Activated CD4-positive, alpha-beta T cell treated with anti-CD3 and anti-CD28 coated beads for 36 hours (primary cell): ENCODE measurements around the gene C2orf68. TPM values are rescaled to one million over a fixed set of nuclear protein-coding genes. Genes with fewer than 3 reads are reported as not detected.

Experiments used
- ATAC-seq: fragments of 200-7000 bp; cut with Tn5 transposase; one replicate; pipeline ENCODE4 v1.10.0; 2021; ENCODE audit warnings: mild to moderate bottlenecking, moderate library complexity
- CTCF ChIA-PET: fragments of 350-600 bp; sonication (Branson Sonifier 250); formaldehyde crosslinking; loops from one replicate; lab custom pipeline; 2021; ENCODE audit warnings: antibody characterized with exemption; lab: Charles Lee
- POLR2A ChIA-PET: fragments of 350-600 bp; sonication (Branson Sonifier 250); formaldehyde crosslinking; loops from one replicate; lab custom pipeline; 2021; ENCODE audit warnings: antibody characterized with exemption, inconsistent platforms; lab: Charles Lee
- DNase-seq: peaks from one replicate; pipeline ENCODE4 v3.0.0-alpha.2; 2020
- H3K27ac Mint-ChIP-seq: one replicate; pipeline ENCODE4 v1.8.0; 2021; ENCODE audit warnings: mixed read lengths
- H3K27me3 Mint-ChIP-seq: one replicate; pipeline ENCODE4 v1.8.0; 2021; ENCODE audit warnings: mixed read lengths
- H3K36me3 Mint-ChIP-seq: one replicate; pipeline ENCODE4 v1.8.0; 2021; ENCODE audit warnings: low read depth, mixed read lengths
- H3K4me1 Mint-ChIP-seq: one replicate; pipeline ENCODE4 v1.8.0; 2021; ENCODE audit warnings: mixed read lengths
- H3K4me3 Mint-ChIP-seq: one replicate; pipeline ENCODE4 v1.8.0; 2021; ENCODE audit warnings: mild to moderate bottlenecking, moderate library complexity, mixed read lengths
- H3K9me3 Mint-ChIP-seq: one replicate; pipeline ENCODE4 v1.8.0; 2021; ENCODE audit warnings: low read depth, mixed read lengths
- intact Hi-C, 2 experiments: fragments of 100-400 bp; cut with DNase I in 1 of 2; cut with micrococcal nuclease in 1 of 2; formaldehyde crosslinking; loops; one replicate each; pipeline versions ENCODE4 v1.14.2 to v1.15.1; 2022 to 2024; cut with DNase I, micrococcal nuclease
- total RNA-seq, 2 experiments: library from RNA; stranded (reverse); gene quantifications; one replicate each; pipeline ENCODE4 v1.2.3, GENCODE V29; 2021

C2orf68 gene
- total RNA-seq, 2 experiments from 2014 or later: 33.7 to 47.2 TPM

DNA sequence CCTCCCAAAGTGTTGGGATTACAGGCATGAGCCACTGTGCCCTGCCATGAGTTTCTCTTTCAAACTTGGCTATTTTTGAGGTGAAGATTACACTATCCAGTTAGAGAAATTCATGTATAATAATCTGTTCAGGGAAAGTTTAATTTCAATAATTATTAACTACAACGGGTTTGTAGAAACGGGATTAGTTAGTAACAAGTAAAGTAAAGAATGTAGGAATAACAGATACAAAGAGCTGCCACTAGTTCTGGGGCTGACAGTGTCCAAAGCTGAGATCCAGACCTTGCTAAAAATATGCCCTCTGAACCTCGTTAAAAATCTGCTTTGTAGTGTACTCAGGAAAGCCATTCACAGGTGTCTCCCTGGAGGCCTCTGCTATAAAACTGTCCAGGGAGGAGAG is 39.2 kb upstream of the C2orf68 start:
- Mint-ChIP-seq H3K36me3 (peaks cover 47% of the 10 kb centered on the region), H3K4me1 (no peaks in the 10 kb centered on the region), H3K27me3 (no peaks in the 10 kb centered on the region), H3K4me3 (no peak overlapping the region), H3K27ac (no peak overlapping the region), H3K9me3 (no peaks in the 10 kb centered on the region)
- DNase-seq: no peak
- ATAC-seq: no peak
- ChIA-PET CTCF (interaction anchor here (1.0 to 3.3 kb wide), 2 partner anchors 14 to 78 kb away, joined by 4 to 16 read pairs; no protein-coding TSS in a partner anchor), POLR2A (no interaction called here)
- intact Hi-C loops: no loop called here

DNA sequence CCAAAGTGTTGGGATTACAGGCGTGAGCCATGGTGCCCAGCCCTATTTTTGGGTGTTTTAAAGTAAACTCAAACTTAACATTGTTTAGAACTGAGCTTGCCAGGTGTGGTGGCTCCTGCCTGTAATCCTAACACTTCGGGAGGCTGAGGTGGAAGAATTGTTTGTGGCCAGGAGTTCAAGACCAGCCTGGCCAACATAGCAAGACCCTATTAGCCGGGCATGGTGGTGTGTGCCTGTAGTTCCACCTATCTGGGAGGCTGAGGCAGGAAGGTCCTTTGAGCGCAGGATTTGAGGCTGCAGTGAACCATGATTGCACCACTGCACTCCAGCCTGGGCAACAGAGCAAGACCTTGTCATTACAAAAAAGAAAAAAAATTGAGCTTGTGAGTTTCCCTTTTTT is 38.6 kb upstream of the C2orf68 start:
- DNase-seq (no peak), ATAC-seq (no peak)
- peaks cover 52% of the 10 kb centered on the region for H3K36me3 Mint-ChIP-seq
- ChIA-PET POLR2A (no interaction called here), CTCF (interaction anchor here (3.3 kb wide), 1 partner anchor 13 kb away, joined by 16 read pairs; no protein-coding TSS in a partner anchor)
- no peaks in the 10 kb centered on the region for H3K27me3 Mint-ChIP-seq
- H3K27ac Mint-ChIP-seq: no peak overlapping the region
- H3K4me3 Mint-ChIP-seq: no peak overlapping the region
- no peaks in the 10 kb centered on the region for H3K4me1 Mint-ChIP-seq
- intact Hi-C loops: no loop called here
- H3K9me3 Mint-ChIP-seq: no peaks in the 10 kb centered on the region

DNA sequence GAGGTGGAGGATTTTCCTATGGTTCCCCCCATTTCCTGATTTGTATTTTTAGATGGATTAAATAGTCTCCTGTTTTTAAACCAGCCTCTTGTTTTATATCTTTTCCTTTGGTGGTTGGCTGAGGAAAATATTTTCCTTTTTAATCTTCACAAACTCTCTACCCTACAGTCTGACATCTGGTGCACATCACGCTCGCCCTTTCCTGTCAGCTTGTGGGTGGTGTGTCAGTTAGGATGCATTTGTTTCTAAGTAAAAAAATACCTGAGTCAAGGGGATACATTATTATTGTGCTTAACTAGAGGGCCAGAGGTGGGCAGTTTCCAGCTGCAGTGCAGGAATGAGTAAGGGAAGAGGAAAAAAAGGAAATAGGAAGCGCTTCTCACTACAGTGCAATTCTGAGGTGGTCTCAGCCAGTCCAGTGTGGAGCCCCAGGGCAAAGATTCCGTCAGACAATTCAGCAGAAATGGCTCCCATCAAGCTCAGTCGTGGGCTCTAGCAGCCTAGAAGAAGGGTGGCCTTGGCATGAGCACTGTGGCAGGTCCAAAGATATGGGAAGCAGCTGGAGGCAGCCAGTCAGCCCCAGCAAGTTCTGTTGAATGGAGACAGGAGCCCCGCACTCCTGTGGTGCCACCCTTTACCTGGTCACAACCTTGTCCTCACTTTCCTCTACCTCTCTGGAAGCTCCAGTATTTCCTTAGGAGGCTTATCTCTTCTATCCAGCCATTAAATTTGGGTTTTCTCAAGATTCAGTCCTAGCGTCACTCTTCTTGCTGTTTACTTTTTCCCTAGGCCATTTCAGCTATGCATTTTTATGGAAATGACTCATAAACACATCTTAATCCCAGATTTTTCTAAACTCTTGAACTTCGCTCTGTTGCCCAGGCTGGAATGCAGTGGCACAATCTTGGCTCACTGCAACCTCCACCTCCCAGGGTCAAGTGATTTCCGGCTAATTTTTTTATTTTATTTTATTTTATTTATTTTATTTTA is 37.6 kb upstream of the C2orf68 start:
- intact Hi-C loops: no loop called here
- Mint-ChIP-seq H3K9me3 (no peaks in the 10 kb centered on the region), H3K4me3 (no peak overlapping the region), H3K36me3 (peaks cover 55% of the 10 kb centered on the region), H3K27me3 (no peaks in the 10 kb centered on the region), H3K4me1 (no peaks in the 10 kb centered on the region), H3K27ac (no peak overlapping the region)
- DNase-seq: no peak
- no peak for ATAC-seq
- CTCF ChIA-PET: interaction anchor here (0.6 to 2.8 kb wide), 7 partner anchors 9 to 200 kb away, joined by 3 to 26 read pairs (median 5); no protein-coding TSS in a partner anchor
- POLR2A ChIA-PET: interaction anchor here (0.6 kb wide), 1 partner anchor 219 kb away, joined by 3 read pairs; no protein-coding TSS in a partner anchor

DNA sequence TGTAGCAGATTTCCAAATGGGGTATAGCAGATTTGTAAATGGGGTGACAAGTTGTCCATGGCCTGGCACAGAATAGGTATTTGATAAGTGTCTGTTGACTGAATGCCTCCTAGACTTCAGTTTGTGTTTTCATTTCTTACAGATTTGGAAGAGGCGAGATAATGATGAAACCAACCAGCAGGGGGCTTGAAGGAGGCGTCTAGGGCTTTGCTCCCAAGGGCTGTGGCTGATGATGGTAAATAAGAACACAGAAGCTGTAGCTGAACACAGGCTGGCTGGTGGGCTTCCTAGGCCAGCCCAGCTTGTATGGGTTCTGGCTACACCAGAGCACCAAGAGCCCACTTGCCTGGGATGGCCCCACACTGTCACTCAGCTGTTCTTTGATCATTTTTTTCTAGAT is 36.8 kb upstream of the C2orf68 start:
- DNase-seq (peak; percentile 35), ATAC-seq (peak; percentile 36)
- no peaks in the 10 kb centered on the region for H3K27me3 Mint-ChIP-seq
- H3K4me3 Mint-ChIP-seq: no peak overlapping the region
- H3K27ac Mint-ChIP-seq: peak overlapping the region; percentile 65
- H3K4me1 Mint-ChIP-seq: no peaks in the 10 kb centered on the region
- CTCF ChIA-PET: interaction anchor here (0.5 to 2.8 kb wide), 9 partner anchors 9 to 870 kb away, joined by 3 to 26 read pairs (median 5); no protein-coding TSS in a partner anchor
- POLR2A ChIA-PET: interaction anchor here (0.6 kb wide), 1 partner anchor 218 kb away, joined by 3 read pairs; no protein-coding TSS in a partner anchor
- intact Hi-C loops: no loop called here
- no peaks in the 10 kb centered on the region for H3K9me3 Mint-ChIP-seq
- peaks cover 53% of the 10 kb centered on the region for H3K36me3 Mint-ChIP-seq

DNA sequence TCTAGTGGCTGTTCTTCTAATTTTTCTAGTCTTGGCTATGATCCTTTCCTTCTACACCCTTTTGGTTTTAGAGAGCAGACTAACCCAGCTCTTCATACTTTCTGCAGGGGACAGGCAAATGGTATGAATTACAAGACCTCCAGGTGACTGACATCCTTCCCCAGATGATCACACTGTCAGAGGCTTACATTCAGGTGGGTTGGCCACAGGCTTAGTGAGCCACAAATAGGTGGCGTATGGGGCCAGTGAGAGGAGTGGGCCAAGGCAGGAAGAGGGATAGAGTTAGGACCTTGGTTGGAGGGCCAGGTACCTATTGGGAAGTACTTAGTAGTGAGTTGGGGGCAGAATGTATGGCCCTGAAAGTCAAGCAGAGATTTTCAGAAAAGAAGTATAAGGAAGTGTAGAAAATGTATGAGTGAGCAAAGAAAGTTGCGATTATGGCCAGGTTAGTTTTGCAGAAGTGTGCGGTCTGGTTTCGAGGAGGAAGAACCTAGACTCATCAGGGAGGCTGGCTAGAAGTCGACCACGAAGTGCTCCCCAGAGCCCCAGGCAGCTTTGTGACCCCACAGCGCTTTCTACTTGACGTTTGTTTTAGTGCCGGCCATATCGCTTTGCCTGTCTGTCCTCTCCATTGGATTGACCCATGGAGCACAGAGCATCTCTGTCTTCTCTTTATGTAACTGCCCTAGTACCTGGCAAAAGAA is 36.1 kb upstream of the C2orf68 start:
- intact Hi-C loops: no loop called here

DNA sequence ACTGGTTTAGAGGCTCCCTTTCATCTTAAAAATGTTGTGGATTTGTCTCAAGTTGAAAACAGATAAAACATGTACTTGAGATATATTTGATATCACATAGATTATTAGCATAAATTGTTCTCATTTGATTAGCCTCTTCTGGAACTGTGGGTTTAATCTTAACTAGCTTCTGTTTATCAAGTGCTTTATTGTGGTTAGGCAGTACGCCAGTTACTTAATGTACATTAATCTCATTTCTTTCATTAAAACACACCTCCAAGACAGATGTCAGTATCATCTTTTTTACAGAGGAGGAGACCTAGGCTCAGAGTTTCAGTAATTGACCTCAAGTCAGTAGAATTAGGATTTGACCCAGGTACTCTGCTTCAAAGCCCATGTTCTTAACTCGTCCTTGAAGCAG is 34.3 kb upstream of the C2orf68 start:
- Mint-ChIP-seq H3K27ac (no peak overlapping the region), H3K9me3 (no peaks in the 10 kb centered on the region), H3K36me3 (peaks cover 61% of the 10 kb centered on the region), H3K27me3 (no peaks in the 10 kb centered on the region), H3K4me1 (peaks cover 14% of the 10 kb centered on the region), H3K4me3 (no peak overlapping the region)
- POLR2A ChIA-PET: no interaction called here
- DNase-seq (no peak), ATAC-seq (no peak)
- CTCF ChIA-PET: interaction anchor here (0.8 to 3.1 kb wide), 6 partner anchors 10 to 508 kb away, joined by 3 to 15 read pairs (median 3); no protein-coding TSS in a partner anchor
- intact Hi-C loops: no loop called here

More for the DNA sequence above, 36.1 kb upstream of the C2orf68 start:
- Mint-ChIP-seq H3K4me3 (no peak overlapping the region), H3K4me1 (peaks cover 1% of the 10 kb centered on the region), H3K36me3 (peaks cover 57% of the 10 kb centered on the region), H3K27me3 (no peaks in the 10 kb centered on the region), H3K9me3 (no peaks in the 10 kb centered on the region), H3K27ac (no peak overlapping the region)
- ATAC-seq: no peak
- CTCF ChIA-PET: interaction anchor here (0.5 to 2.8 kb wide), 8 partner anchors 9 to 870 kb away, joined by 3 to 26 read pairs (median 3); no protein-coding TSS in a partner anchor
- DNase-seq: no peak
- POLR2A ChIA-PET: no interaction called here

DNA sequence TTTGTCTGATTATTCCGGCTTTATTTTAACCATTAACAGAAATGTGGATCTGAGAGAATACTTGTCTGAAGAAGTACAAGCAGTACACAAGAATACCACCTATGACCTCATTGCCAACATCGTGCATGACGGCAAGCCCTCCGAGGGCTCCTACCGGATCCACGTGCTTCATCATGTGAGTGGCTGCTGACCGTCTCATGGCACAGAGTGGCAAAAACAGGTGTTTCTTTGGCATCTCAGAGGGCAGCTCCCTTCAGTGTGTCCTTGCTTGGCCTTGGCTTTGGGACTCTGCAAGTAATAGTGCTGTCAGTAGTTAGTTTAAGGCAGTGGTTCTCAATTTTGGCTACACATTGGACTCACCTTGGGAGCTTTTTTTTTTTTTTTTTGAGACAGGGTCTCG is 33.0 kb upstream of the C2orf68 start:
- no peak overlapping the region for H3K4me3 Mint-ChIP-seq

DNA sequence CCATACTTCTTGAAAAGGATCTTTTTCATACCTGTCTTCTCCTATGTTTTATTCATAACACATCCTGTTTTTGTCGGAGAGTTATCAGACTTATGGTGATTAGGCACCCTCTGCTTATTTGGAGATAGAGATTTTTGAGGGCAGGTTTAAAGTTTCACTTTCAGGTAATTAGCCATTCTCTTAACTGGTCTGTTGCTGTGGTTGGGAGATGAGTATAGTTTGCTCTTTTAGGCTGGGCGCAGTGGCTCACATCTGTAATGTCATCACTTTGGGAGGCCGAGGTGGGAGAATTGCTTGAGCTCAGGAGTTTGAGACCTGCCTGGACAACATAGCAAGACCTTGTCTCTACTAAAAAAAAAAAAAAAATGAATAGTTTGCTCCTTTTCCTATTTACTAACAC is 30.9 kb upstream of the C2orf68 start:
- H3K27me3 Mint-ChIP-seq: no peaks in the 10 kb centered on the region
- CTCF ChIA-PET: interaction anchor here (1.0 to 1.4 kb wide), 2 partner anchors 10 to 11 kb away, joined by 3 read pairs; no protein-coding TSS in a partner anchor
- intact Hi-C loops: no loop called here
- H3K27ac Mint-ChIP-seq: peak overlapping the region; percentile 27
- peak; percentile 82 for ATAC-seq
- H3K36me3 Mint-ChIP-seq: peaks cover 61% of the 10 kb centered on the region
- peak; percentile 30 for DNase-seq
- H3K4me1 Mint-ChIP-seq: peaks cover 14% of the 10 kb centered on the region
- H3K9me3 Mint-ChIP-seq: no peaks in the 10 kb centered on the region
- no peak overlapping the region for H3K4me3 Mint-ChIP-seq
- POLR2A ChIA-PET: no interaction called here

More for the DNA sequence above, 33.0 kb upstream of the C2orf68 start:
- Mint-ChIP-seq H3K9me3 (no peaks in the 10 kb centered on the region), H3K36me3 (peaks cover 66% of the 10 kb centered on the region), H3K27me3 (no peaks in the 10 kb centered on the region), H3K4me1 (peaks cover 14% of the 10 kb centered on the region), H3K27ac (no peak overlapping the region)
- DNase-seq (no peak), ATAC-seq (no peak)
- ChIA-PET POLR2A (interaction anchor here (0.6 kb wide), 1 partner anchor 31 kb away, joined by 3 read pairs; no protein-coding TSS in a partner anchor), CTCF (interaction anchor here (0.6 to 3.1 kb wide), 3 partner anchors 8 to 50 kb away, joined by 3 to 15 read pairs (median 4); no protein-coding TSS in a partner anchor)
- intact Hi-C loops: no loop called here

DNA sequence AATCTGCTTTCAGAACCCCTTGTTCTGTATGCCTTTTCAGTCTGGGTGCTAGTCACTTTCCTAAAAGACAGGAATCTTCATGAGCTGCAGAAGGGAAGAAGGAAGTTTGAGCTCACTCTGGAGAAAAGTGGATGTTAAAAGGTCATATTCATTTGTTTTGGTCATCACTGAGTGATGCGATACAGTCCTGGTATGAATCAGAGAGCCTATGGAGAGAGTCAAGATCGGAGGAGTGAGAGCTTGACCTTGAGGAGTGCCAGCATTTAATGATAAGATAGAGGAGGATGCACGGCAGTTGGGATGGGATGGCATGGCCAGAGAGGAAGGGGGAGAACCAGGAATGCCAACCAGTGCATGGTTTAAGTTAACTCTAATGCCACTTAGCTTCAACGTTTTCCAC is 23.8 kb upstream of the C2orf68 start:
- H3K4me3 Mint-ChIP-seq: no peak overlapping the region
- ChIA-PET CTCF (interaction anchor here (0.6 to 4.5 kb wide), 7 partner anchors 10 to 324 kb away, joined by 3 to 53 read pairs (median 15); no protein-coding TSS in a partner anchor), POLR2A (interaction anchor here (0.7 kb wide), 1 partner anchor 18 kb away, joined by 6 read pairs; no protein-coding TSS in a partner anchor)
- no peak for ATAC-seq
- H3K9me3 Mint-ChIP-seq: no peaks in the 10 kb centered on the region
- peaks cover 62% of the 10 kb centered on the region for H3K36me3 Mint-ChIP-seq
- H3K27ac Mint-ChIP-seq: no peak overlapping the region
- no peaks in the 10 kb centered on the region for H3K27me3 Mint-ChIP-seq
- intact Hi-C loops: loop anchor here in 1 of 2 experiments (2.0 to 10.0 kb wide), 3 partner anchors 179 to 509 kb away; no protein-coding TSS in a partner anchor
- H3K4me1 Mint-ChIP-seq: peaks cover 10% of the 10 kb centered on the region
- DNase-seq: no peak

DNA sequence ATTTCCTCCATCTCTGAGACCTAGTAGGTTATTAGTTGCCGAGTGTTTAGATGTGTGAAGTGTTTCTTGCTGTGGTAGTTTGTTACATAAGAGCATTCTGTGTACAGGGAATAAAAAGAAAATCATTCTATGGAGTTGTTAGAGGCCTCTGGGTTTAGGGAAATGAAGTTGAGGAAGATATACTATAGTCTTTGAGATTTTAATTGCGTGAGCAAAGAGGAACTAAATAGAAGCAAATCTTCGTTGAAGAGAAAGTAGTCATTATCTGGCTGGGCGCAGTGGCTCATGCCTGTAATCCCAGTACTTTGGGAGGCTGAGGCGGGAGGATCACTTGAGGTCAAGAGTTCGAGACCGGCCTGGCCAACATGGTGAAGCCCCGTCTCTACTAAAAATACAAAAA is 23.1 kb upstream of the C2orf68 start:
- Mint-ChIP-seq H3K9me3 (no peaks in the 10 kb centered on the region), H3K36me3 (peaks cover 64% of the 10 kb centered on the region), H3K4me1 (peaks cover 10% of the 10 kb centered on the region), H3K27me3 (no peaks in the 10 kb centered on the region), H3K27ac (peak overlapping the region; percentile 59), H3K4me3 (no peak overlapping the region)
- ATAC-seq (no peak), DNase-seq (no peak)
- POLR2A ChIA-PET: no interaction called here
- intact Hi-C loops: loop anchor here in 1 of 2 experiments (10.0 kb wide), 1 partner anchor 510 kb away; no protein-coding TSS in a partner anchor
- CTCF ChIA-PET: interaction anchor here (1.1 to 4.5 kb wide), 2 partner anchors 72 to 94 kb away, joined by 3 to 53 read pairs; no protein-coding TSS in a partner anchor
